CD4-positive, alpha-beta T cell treated with Interleukin-4 for 4 hours (primary cell): Measurements from ENCODE around the gene OVCA2.
A peak's percentile ranks its signal among the peaks of the same experiment; 100 is the strongest.

ENCODE experiments used
- DNase-seq: peaks from one replicate; pipeline ENCODE4 v3.0.0-alpha.2; 2020

The OVCA2 gene

DNA sequence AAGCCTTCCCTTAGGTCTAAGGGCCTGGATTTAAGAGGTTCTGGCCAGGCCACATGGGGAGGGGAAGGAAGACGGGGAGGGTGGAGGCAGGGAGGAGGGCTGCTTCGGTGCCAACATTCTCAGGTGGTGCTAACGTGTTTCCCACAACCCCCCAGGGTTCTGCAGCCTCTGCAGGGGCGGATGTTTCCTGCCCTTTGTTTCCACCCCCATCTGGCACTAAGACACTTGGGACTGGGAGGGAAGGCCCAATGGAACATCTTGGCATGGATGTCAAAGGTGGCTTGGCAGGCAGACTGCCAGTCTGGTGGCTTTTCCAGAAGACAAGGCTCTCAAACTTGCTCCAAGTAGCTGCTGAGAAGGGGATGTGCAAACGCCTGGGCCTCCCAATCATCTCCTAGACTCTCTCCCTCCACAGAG lies 25.8 kb downstream of the OVCA2 start:
- DNase-seq, result no peak

DNA sequence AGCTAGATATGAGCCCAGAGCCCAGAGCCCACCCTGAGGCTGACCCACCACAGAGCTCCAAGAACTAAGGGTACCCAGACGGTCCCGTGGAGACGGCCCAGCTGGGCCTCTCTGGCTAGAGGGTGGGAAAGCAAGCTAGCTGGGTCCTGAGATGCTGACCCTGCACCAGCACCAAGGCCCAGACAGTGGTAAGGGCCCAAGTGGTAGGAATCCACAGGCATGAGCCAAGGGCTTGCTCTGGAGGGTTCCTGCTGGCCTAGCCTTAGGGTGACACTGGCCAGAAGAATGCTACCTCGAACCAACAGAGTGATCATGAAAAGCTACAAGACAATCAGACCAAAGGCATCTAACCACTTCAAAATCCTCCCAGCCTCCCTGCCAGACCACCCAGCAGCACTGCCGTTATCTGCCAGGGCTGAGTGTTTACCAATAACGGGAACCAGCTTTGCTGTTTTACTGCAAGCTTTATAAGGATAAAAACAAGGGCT lies 26.3 kb downstream of the OVCA2 start:
- DNase-seq, result no peak

DNA sequence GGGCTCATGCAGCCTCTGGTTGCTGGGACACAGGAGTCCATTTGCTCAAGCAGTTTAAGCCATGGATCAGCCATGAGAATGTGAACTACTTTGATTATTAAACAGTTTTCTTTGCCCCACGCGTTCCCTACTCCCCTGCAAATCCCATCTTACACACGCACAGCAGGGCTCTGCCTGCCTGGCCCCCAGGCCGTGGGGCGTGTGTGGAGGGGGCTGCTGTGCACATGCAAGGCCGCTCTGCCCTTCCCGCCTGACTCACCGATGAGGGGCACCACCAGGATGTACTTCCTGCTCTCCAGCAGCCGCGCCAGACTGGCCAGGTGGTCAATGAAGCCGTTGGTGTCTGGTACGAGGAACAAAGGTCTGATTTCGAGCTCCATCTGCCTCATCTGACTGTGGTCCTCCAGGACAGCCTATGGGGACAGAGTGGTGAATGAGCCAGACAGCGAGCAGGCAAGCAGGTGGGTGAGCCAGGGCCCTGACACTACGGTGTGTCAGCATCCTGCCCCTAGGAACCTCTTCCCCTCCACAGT lies 26.8 kb downstream of the OVCA2 start:
- no peak for DNase-seq

DNA sequence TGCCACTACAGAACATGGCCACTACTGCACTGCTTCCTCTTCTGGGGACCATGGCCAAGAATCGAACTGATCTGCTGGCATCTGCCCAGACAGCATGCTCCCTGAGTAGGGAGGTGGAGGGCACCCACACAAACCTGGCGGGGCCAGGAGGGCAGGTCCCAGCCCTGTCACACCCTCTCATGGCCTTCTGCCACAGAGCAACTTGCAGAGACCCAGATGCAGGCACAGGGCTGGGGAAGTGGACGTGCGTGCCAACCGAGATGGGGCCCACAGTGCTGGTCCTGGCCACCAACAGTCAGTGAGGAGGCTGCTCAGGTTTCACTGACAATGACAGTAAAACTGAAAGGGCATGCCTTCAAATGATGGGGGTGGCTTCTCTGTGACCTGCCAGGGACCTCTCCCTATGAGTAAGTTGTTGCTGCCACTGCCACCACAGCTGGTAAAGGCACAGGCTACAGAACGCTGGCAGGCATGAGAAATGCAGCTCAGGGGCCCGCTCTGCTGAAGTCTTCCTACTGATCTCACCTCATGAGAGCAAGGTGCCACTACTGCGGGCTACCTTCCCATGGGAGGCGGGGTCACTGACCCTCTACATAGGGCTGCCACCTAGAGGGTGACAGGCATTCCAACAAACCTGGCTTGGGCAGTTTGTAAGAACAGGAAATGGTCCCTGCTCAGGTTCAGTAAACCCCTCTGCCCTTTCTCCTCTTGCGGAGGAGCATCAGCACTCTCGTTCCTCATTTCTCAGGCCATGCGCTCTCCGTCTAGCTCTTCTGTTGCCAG lies 28.6 kb downstream of the OVCA2 start:
- DNase-seq, result peak; percentile 27

DNA sequence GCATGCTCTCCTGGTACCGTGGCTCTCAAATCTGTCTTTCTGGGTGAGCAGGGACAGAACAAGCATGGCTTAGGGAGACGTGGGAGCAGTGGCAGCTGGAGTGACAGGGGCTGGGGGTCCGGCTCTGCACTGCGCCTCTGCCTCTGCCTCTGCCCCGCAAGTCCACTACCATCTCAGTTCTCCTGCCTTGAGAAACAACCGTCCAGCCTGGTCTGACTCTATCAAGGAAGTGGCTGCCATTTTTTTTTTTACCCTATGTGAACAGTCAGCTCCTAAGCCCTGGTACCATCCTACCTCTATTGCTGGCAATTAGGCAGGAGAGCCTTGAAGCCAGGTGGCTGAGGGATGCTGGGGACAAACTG lies 29.2 kb downstream of the OVCA2 start:
- DNase-seq, result no peak

DNA sequence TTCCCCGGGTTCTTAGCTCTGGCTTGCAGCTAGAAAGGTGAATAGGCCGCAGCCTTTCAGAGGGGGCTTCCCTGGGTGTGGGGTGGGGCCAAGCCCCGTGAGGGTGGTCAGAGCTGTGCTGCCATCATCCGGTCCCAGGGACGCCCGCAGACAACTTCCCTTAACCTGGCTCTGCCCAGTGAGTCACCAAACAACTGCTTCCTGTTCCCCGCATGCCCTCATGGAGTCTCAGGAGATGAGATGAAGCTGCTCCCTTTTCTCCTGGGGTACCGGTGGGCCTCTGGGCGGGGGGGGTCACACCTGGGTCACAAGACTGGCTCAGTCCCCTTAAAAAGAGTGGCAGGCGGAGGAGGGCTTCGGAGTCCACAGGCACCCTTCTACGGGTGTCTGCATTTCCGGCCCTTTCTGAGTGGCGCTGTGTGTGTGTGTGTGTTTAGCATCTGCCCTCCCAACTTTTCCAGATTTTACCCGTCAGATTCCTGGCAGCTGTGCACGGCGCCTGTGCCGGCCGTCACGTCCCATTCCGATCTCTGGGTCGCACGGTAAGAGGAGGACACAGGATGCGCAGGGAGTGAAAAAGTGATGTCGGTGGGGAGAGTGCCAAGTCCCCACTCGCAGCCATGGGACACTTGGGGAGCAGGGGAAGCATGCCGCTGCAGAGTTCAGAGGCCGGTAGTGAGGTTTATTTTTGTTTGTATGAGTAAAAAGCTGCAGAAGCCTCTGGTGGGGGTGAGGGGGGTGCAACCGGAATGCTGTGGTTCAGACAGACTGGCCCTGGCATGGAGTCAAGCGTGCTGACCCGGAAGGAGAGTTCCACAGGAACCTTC lies 29.8 kb downstream of the OVCA2 start:
- DNase-seq, result no peak

DNA sequence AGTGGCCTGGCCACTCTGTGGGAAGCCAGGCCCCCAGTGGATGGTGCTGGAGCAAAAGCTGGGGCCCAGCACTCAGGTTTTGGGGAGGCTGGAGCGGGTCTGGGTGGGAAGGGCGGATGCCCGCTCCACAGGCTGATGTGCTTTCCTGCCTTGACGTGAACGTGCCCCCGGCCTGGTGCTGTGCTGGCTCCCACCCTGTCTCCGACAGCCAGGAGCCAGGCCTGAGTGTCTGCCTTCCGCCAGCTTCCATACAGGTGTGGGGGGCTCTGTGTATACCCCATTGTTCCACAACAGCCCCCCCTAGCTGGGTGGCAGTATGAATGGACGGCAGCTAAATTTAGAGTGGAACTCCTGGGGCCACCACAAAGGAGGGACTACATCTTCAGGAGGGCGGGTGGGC lies 33.1 kb downstream of the OVCA2 start:
- no peak for DNase-seq

DNA sequence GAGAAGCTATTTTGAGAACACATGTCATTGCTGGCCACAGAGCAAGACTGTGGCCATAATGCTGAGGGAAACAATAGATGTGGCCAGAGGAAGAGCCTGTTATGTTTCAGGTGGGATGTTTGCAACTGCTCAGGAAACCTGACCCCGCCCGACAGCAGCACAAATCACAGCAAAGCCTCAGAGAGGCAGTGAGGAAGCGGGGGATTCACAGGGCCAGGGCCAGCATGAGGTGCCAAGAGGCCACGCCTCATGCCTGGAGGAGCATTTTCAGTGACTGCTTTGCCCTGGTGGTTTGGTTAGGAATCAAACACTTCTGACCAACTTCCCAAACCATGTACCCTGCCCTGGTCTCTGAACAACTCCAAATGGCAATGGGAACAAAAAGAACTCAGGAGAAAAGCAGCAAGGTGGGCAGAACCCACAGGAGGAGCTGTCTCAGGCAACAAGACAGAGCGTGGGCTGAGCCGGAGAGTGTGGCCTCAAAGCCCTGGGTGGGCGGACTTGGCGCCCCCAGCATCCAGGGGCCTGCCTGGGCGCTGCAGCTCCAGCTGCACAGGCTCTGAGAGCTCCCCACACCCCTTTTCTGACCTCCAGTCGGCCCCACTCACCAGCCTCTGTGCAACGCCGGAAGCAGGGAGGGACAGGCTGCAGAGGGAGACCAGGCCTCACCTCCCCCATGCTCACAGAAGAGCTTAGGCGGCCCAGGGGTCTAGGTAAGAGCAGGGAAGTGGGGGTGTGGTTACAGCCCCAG lies 33.7 kb downstream of the OVCA2 start:
- no peak for DNase-seq

DNA sequence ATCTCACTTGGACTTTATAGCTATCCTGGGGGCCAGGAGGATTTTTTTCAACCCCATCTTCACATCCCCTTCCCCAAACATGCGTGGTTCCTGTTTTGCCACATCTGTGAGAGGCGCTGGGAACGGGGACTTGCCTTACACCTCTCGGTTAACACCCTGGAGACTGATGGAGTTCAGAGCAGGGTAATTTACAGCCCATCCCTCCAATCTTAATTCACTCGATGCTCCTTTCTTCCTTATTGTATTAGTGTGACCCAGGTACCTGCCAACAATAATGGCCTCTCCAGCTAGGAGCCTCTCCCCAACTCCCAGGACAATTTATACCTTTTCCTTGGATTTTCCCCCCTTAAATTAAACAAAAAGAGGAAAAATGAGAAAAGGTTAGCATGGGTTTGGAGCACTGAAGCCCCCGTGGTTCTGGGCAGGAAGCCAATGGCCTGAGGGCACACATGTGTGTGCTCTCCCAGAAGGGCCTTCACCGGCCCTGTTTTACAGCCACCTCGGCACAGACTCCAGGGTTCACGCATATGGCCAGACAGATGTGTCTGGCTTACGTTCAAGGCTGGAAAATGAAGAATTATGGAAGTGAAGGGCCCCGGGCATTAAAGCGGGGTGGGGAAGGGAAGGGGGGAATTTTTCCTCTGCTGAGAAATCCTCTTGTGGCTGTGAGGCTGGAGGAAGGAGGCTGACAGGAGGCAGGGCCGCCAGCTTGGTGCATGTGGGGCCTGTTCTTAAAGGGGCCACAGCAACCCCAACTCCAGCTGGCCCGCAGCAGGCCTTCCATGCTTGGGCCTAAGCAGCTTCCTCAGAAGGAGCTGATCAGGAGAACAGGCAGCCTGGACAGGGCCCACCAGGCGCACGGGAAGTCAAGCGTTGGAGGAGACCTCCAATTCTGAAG lies 34.5 kb downstream of the OVCA2 start:
- DNase-seq, result no peak

DNA sequence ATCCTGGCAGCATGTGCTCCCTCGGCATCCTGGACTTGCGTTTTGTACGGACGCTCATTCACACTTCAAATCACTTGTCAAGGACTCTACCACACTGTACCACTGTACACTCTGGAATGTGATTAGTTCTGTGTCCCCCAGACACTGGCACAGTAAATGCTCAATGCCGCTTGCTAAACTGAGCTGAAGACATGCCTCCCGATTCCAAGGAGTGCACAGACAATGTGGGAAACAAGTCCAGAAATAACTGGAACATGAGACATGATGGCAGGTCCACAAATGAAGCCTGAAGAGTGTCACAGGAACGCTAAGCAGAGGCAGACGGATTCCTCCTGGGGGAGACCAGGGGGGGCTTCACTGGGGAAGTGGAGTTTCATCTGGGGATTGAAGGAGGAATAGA lies 35.2 kb downstream of the OVCA2 start:
- no peak for DNase-seq

DNA sequence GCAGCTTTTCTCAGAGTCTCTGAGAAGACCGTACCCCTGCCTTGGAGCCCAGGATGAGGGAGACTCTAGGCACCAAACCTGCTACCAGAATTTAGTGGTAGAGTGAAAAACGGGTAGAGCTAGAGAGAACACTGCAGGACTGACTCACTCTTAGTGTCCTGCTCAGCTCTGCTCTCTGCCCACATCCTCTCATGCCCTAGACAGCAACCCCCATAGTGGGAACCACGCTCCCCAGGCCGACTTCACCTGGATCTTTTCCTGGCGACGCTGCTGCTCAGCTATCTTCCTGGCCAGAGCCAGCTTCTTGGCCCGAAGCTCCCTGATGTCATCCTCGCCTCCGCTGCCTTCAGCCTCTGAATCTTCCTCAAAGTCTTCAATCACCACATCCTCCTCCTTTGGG lies 39.7 kb downstream of the OVCA2 start:
- DNase-seq, result no peak

DNA sequence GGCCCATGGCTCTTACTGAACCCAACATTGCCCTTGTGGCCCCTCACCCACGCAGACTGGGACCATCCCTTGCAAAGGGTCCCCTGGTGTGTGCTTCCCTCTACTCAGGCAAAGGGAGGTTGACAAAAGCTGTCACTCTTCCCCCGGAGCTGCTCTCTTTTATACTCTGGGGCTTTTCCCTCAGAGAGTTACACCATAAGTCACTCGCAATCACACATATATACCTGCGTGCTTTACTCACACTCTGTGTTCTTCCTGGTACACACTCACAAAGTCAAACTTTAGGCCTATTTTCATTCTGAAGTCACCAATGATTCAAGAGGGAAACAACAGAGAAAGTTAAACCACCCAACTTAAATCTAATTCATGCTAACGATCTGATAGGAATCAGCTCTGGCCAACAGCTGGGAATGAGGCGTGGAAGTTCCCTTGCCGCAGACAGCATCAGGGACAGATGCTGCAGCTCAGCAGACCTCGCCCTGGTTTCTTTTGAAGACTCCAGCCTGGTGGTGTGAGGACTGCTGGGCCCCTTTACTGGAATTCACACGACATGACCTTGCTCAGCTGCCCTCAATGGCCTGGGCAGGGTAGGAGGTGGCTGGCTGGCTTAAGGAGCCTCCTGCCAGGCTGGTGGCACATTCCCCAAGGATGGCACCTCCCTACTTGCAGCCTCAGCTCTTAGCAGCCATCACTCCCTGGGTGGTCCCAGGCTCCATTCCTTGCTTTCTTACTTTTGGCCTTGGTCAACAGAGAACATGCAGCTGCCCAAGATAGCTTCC lies 40.4 kb downstream of the OVCA2 start:
- no peak for DNase-seq

DNA sequence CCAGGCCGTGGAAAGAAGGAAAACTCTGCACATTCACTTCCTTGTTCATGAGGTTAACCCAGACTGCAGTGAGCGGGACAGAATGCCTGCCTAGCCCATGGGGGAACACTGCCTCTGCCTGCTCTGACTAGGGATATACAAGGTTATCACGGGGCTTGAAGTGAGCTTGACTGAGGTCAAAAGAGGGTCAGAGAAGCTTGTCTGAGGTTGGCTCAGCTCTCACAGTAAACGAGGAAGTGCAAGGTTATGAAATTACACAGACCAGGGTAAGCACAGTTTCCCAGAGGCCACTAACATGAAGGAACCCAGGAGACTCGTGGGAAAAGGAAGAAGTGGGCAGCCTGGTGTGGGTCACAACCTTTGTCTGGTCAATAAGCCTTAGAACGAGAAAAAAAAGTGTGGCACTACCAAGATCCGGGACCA lies 41.8 kb downstream of the OVCA2 start:
- peak; percentile 7 for DNase-seq

DNA sequence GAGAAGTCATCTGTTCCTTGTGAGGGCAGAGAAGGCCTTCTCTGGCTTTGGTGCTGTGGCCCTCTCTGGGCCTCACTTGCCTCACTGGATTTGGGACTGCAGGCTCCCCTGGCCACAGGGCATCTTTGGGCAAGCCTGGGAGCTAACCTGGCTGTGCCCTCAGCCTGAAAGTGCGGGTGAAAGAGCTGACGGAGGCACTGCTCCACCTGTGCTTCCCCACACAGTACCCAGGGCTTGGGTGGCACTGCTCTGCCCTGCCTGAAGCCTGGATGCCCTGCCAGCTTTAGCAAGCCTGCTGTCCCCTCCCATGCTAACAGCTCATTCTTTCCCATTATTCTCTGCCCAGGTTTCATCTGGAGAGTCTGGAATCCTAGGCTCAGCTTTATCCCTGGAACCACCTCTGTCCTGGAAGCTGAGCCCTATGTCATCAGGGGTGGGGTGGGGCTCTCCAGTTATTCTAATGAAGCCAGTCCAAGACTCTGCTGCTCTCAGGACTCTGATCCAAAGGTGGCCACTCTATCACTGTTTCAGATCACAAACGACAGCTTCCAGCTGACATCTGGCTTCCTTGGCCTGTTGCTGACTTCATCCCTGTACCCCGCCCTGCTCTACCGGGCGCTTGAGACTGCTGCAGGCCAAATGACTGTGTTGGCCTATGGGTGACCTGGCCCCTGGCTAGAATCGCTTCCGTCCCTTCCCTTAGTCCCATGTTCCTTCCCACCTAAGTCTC lies 42.4 kb downstream of the OVCA2 start:
- DNase-seq, result no peak

DNA sequence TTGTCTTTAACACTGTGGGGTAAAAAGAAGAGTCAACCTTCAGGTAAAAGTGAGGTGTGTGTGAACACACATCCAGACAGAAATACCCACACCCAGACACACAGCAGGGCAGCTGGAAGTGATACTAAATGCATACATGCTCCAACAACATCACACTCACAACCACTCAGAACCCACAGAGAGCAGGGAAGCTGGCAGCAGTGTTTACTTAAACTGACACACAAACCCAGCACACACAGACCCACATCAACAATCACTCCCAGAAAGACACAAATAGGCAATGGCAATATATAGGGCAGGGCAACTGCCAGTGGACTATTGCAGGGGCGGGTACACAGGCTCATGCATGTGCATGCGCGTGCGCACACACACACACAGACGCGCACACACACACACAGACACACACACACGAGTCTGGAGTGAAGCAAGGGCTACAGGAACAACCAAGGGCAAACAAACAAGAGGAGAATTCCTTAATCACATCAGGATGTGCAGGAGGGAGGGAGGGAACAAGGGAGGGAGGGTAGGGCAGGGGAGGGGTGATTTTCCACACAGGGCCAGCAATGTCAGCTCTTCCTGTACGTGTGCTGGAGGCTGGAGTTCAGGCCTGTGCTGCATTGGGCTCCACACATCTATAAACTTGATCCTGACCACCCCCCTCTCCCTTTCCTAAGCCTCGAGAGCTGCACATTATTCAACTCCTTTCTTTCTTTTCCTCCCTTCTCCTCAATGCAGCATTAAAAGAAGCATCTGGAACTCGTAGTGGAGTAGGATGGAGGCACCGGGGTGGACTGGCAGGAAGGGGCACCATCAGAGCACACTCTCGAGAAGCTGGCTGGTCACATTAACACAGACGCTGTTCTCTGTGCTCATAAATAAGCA lies 43.2 kb downstream of the OVCA2 start:
- DNase-seq, result no peak

DNA sequence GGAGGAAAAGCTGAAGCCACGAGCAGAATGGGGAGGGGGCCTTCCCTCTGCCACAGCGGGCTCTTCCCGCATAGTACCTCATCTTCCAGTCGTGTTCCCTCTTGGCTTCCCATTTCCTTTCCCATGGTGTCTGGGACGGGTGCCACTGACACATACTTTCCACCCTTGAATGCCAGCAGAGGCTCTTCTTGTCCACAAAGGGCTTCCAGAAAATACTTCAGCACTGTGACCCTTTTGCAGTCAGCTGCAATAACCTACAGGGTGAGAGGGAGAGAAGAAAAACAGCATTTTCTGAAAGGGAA lies 43.8 kb downstream of the OVCA2 start:
- DNase-seq, result no peak

DNA sequence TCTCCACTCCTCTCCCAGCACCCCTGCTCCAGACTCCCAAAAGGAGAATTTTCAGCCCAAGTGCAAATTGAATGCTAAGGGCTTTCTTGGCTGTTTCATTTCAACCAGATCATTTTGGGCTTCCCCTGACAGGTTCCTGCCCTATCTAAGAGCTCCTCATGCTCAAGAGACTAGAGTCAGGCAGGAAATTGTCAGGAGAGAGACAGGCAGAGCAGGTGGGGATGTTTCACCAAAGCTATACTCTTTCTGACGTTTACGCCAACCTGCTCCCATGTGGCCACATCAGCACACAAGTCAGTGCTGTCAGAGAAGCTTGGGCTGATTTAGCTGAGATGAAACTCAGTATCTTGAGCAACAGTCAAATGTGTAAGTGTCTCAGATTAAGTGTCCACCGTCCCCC lies 44.5 kb downstream of the OVCA2 start:
- no peak for DNase-seq

DNA sequence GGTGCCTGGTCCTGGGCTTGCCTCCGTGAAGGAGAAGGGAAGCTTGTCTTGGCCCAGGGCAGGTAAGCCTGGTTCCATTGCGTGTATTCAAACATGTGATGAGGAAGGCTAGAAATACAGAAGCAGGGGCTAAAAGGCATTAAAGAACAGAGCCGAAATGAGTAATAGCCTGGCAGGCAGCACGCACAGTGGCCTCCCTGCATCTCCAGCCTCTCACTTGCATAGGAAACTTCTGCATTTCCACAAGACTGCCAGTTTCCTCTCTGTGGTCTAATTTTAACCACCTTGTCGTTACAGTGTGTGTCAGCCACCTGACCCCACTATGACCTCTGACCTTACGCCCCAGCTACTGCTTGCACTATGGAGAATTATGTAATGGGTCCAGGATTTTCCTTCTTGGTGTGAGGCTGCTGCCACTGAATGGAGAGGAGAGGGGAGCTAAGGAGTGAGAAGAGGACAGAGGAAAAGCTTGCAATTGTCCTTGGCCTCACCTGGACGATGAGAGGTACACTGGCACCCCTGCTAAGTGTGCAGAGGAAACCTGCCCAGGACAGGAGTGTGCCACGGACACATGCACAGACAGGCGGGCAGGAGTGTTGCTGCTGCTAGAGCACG lies 45.9 kb downstream of the OVCA2 start:
- peak; percentile 55 for DNase-seq

DNA sequence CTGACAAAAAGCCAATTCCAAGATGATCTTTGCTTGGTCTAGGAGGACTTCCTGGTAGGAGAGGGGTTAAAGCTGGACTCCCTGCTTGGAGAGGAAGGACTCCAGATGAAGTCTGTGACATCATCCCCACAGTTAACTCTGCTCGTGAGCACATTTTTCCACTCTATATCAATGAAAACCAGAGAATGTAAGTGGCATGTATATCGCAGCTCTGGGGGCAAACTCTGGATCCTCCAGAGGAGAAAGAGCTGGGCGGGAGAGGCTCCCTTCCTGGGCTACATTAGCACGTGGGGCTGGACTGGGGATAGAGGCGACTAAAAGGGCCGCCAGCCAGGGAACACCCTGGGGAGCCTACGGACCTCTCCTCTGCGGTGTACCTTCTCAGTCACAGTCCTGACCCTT lies 47.2 kb downstream of the OVCA2 start:
- DNase-seq, result no peak
